Endothelial cell of umbilical vein (primary cell): ENCODE results near the gene TNNI3K. TPM values are rescaled to one million over a fixed set of nuclear protein-coding genes. Genes with fewer than 3 reads are reported as not detected.

Experiments used
- BruUV-seq: library from RNA; stranded (reverse); fragments of 400-500 nt; replicated peaks from 2 replicates; lab custom pipeline; 2021; lab: Mats Ljungman, UMichigan
- CTCF ChIA-PET: fragments of 300-600, 350-600 bp; sonication (Branson Sonifier 250); formaldehyde crosslinking; loops from one replicate; lab custom pipeline; 2021; ENCODE audit warnings: antibody characterized with exemption, inconsistent platforms; lab: Charles Lee
- POLR2A ChIA-PET: fragments of 300-600, 350-600 bp; sonication (Branson Sonifier 250); formaldehyde crosslinking; loops from one replicate; lab custom pipeline; 2021; ENCODE audit warnings: antibody characterized with exemption, inconsistent platforms; lab: Charles Lee
- DNase-seq: peaks from one replicate; pipeline ENCODE4 v3.0.0-alpha.2; 2011; ENCODE audit warnings: low read depth, low spot score
- FAIRE-seq: peaks from 2 replicates; lab custom pipeline; 2011; peaks lifted over from hg19 to GRCh38; lab: Jason Lieb, UNC
- H2AFZ ChIP-seq: 2 replicates; pipeline ENCODE4 v1.6.0; 2012; ENCODE audit warnings: low read depth, low read length, control low read depth, inconsistent platforms
- H3K27ac ChIP-seq: 2 replicates; pipeline ENCODE4 v1.5.1; 2011; ENCODE audit warnings: low read depth, mild to moderate bottlenecking, control low read depth, low read length, moderate library complexity; ENCODE audit not compliant: insufficient read depth
- H3K27me3 ChIP-seq, 2 experiments: 2 replicates each; pipeline versions ENCODE4 v1.6.0 to v1.6.1; 2011; ENCODE audit warnings: low read length in 2 of 2, mixed read lengths in 1 of 2; ENCODE audit not compliant: control insufficient read depth in 2 of 2, insufficient read depth in 2 of 2
- H3K36me3 ChIP-seq, 2 experiments: 2 replicates in 1 of 2; 3 replicates in 1 of 2; pipeline ENCODE4 v1.5.1; 2011; ENCODE audit warnings: low read length in 2 of 2, mild to moderate bottlenecking in 1 of 2, moderate library complexity in 1 of 2; ENCODE audit not compliant: control insufficient read depth in 2 of 2, insufficient read depth in 2 of 2; ENCODE audit errors: extremely low read depth in 1 of 2
- H3K4me1 ChIP-seq: 3 replicates; pipeline ENCODE4 v1.5.1; 2011; ENCODE audit warnings: mild to moderate bottlenecking, low read length; ENCODE audit not compliant: control insufficient read depth, insufficient read depth; ENCODE audit errors: extremely low read depth
- H3K4me2 ChIP-seq: 2 replicates; pipeline ENCODE4 v1.6.1; 2011; ENCODE audit warnings: low read length, control low read depth, mixed read lengths; ENCODE audit not compliant: insufficient read depth
- H3K4me3 ChIP-seq, 3 experiments: fragments of 200-600 bp in 1 of 3; sonication (generic), shearing (Covaris generic) in 1 of 3; replicated peaks in 1 of 3; 2 replicates each; pipeline ENCODE4 v1.5.1; 2011 to 2016; ENCODE audit warnings: control low read depth in 3 of 3, low read length in 3 of 3, mild to moderate bottlenecking in 2 of 3, inconsistent platforms in 1 of 3, low read depth in 1 of 3, moderate library complexity in 1 of 3; ENCODE audit not compliant: insufficient read depth in 1 of 3
- H3K79me2 ChIP-seq: 2 replicates; pipeline ENCODE4 v1.6.0; 2012; ENCODE audit warnings: low read length, inconsistent platforms; ENCODE audit not compliant: control insufficient read depth, insufficient read depth
- H3K9ac ChIP-seq: replicated peaks from 2 replicates; pipeline ENCODE3; 2011; ENCODE audit warnings: low read length, control low read depth; ENCODE audit not compliant: insufficient read depth; ENCODE audit errors: extremely low read depth
- H3K9me1 ChIP-seq: replicated peaks from 3 replicates; pipeline ENCODE4 v1.6.0; 2011; ENCODE audit warnings: mild to moderate bottlenecking, low read length; ENCODE audit not compliant: control insufficient read depth, insufficient read depth; ENCODE audit errors: extremely low read depth
- H3K9me3 ChIP-seq: replicated peaks from 2 replicates; pipeline ENCODE4 v1.5.1; 2012; ENCODE audit warnings: low read length, inconsistent platforms; ENCODE audit not compliant: control insufficient read depth, insufficient read depth
- H4K20me1 ChIP-seq: replicated peaks from 2 replicates; pipeline ENCODE3; 2011; ENCODE audit warnings: mild to moderate bottlenecking, low read length; ENCODE audit not compliant: control insufficient read depth, insufficient read depth; ENCODE audit errors: extremely low read depth
- CTCF ChIP-seq, 2 donors: IDR thresholded peaks; 1 replicate in 1 of 2; 2 replicates in 1 of 2; pipeline ENCODE4 v1.5.1; 2011; ENCODE audit warnings: low read length in 2 of 2, mild to moderate bottlenecking in 2 of 2, moderate library complexity in 2 of 2, control low read depth in 1 of 2, inconsistent platforms in 1 of 2, low read depth in 1 of 2; ENCODE audit not compliant: insufficient read depth in 1 of 2; ENCODE audit errors: extremely low read depth in 1 of 2
- EZH2 ChIP-seq: IDR thresholded peaks from 2 replicates; pipeline ENCODE4 v1.6.1; 2012; ENCODE audit warnings: borderline replicate concordance, low read depth, mild to moderate bottlenecking, moderate library complexity, low read length, inconsistent platforms; ENCODE audit not compliant: severe bottlenecking
- FOS ChIP-seq: IDR thresholded peaks from 2 replicates; pipeline ENCODE4 v1.6.1; 2011; ENCODE audit warnings: mild to moderate bottlenecking, low read length, moderate library complexity, borderline replicate concordance; ENCODE audit not compliant: insufficient read depth
- GATA2 ChIP-seq: IDR thresholded peaks from 2 replicates; pipeline ENCODE4 v1.7.0; 2011; ENCODE audit warnings: low read depth, mild to moderate bottlenecking, moderate library complexity, mixed read lengths, low read length; ENCODE audit not compliant: insufficient read length, insufficient read depth
- JUN ChIP-seq: IDR thresholded peaks from 2 replicates; pipeline ENCODE4 v1.6.1; 2011; ENCODE audit warnings: borderline replicate concordance, low read depth; ENCODE audit not compliant: insufficient read length, insufficient read depth
- MAX ChIP-seq: IDR thresholded peaks from 2 replicates; pipeline ENCODE4 v1.6.1; 2011; ENCODE audit not compliant: insufficient read depth, insufficient read length
- MYC ChIP-seq: IDR thresholded peaks from one replicate; pipeline ENCODE4 v1.6.1; 2011; ENCODE audit warnings: mild to moderate bottlenecking, low read depth, low read length
- POLR2A ChIP-seq: IDR thresholded peaks from 2 replicates; pipeline ENCODE4 v1.6.1; 2012; ENCODE audit warnings: low read depth, mild to moderate bottlenecking, control low read depth, low read length
- POLR2AphosphoS5 ChIP-seq: IDR thresholded peaks from 2 replicates; pipeline ENCODE4 v1.6.1; 2012; ENCODE audit warnings: low read depth, mild to moderate bottlenecking, control low read depth, low read length, moderate library complexity; ENCODE audit not compliant: insufficient read depth
- dilution Hi-C: fragments of 300-500 bp; cut with MboI; formaldehyde crosslinking; loops from one replicate; pipeline ENCODE4 v1.15.0; 2019; ENCODE audit warnings: low sequenced_read_pairs; ENCODE audit not compliant: extremely low pct_ligation_motif_present
- intact Hi-C: fragments of 100-400 bp; cut with micrococcal nuclease; formaldehyde crosslinking; loops from one replicate; pipeline ENCODE4 v1.10.0; 2022
- polyA plus RNA-seq, 4 experiments: library from polyadenylated mRNA; depleted of rRNA in 3 of 4; stranded (reverse) in 3 of 4; unstranded in 1 of 4; fragments of >200 nt; gene quantifications; 2 replicates each; pipeline versions ENCODE4 v1.2.1 to v1.2.3, GENCODE V29; 2011 to 2012; ENCODE audit warnings: missing spikeins in 1 of 4
- total RNA-seq: library from RNA; stranded (reverse); gene quantifications from 2 replicates; pipeline ENCODE4 v1.2.3, GENCODE V29; 2021

The TNNI3K gene
- total and polyA plus RNA-seq, 2 donors (not counting 3 experiments of a cell fraction or from before 2014, with no cell fraction given) = 0.69 TPM; not detected in 1

GRCh38 chr1:74343216-74343615, 108.0 kb downstream of the TNNI3K start:
- no peaks in the 10 kb centered on the region for H3K9me1 ChIP-seq
- H3K4me3 ChIP-seq = no peak overlapping the region
- DNase-seq = no peak
- no peak overlapping the region for H3K27ac ChIP-seq
- no peaks in the 10 kb centered on the region for H3K4me1 ChIP-seq
- dilution Hi-C loops = no loop called here
- no peaks in the 10 kb centered on the region for H3K36me3 ChIP-seq
- TF ChIP-seq JUN (no peak), EZH2 (no peak), GATA2 (no peak), MAX (no peak), MYC (no peak), FOS (no peak), POLR2AphosphoS5 (no peak), POLR2A (no peak), CTCF (IDR thresholded peaks at IDR 0.05; ENCODE audit: extremely low read depth in 1 of 2, insufficient read depth in 1 of 2, low read depth in 1 of 2, low read length in 2 of 2) (no peak)
- POLR2A ChIA-PET = no interaction called here
- H4K20me1 ChIP-seq = no peaks in the 10 kb centered on the region
- no peak overlapping the region for H3K4me2 ChIP-seq
- CTCF ChIA-PET = no interaction called here
- FAIRE-seq = no peak
- H3K27me3 ChIP-seq = no peaks in the 10 kb centered on the region
- intact Hi-C loops = no loop called here
- no peaks in the 10 kb centered on the region for H3K79me2 ChIP-seq
- no TSS peak for BruUV-seq
- no peak overlapping the region for H3K9ac ChIP-seq
- H3K9me3 ChIP-seq = no peaks in the 10 kb centered on the region
- no peak overlapping the region for H2AFZ ChIP-seq
